GM21786 (cell line): ENCODE measurements around the gene CCR6.

Experiments used
- ATAC-seq: cut with Tn5 transposase; IDR thresholded peaks from one replicate; pipeline ENCODE4 v1.9.1; 2021; ENCODE audit not compliant: unreplicated experiment

CCR6 gene

GRCh38 chr6:167140589-167141474 is 17.9 kb downstream of the CCR6 start:
- no peak for ATAC-seq

GRCh38 chr6:167141667-167142432 is 19.0 kb downstream of the CCR6 start:
- peak; percentile 82 for ATAC-seq

- ATAC-seq = no peak
Observed at GRCh38 chr6:167142433-167142761, 19.5 kb downstream of the CCR6 start.

GRCh38 chr6:167143041-167143440 is 20.1 kb downstream of the CCR6 start:
- no peak for ATAC-seq

- no peak for ATAC-seq
Observed at GRCh38 chr6:167145461-167145860, 22.6 kb downstream of the CCR6 start.

GRCh38 chr6:167146135-167146534 is 23.2 kb downstream of the CCR6 start:
- ATAC-seq = no peak

- no peak for ATAC-seq
Observed at GRCh38 chr6:167146977-167147376, 24.1 kb downstream of the CCR6 start.

GRCh38 chr6:167148021-167148420 is 25.1 kb downstream of the CCR6 start:
- no peak for ATAC-seq

- ATAC-seq = no peak
Observed at GRCh38 chr6:167148997-167149396, 26.1 kb downstream of the CCR6 start.

- ATAC-seq = peak; percentile 65
Observed at GRCh38 chr6:167150941-167151549, 28.1 kb downstream of the CCR6 start.

GRCh38 chr6:167151648-167152047 is 28.8 kb downstream of the CCR6 start:
- no peak for ATAC-seq

GRCh38 chr6:167152862-167153261 is 30.0 kb downstream of the CCR6 start:
- ATAC-seq = peak; percentile 33

- peak; percentile 48 for ATAC-seq
Observed at GRCh38 chr6:167153521-167153959, 30.6 kb downstream of the CCR6 start.

- no peak for ATAC-seq
Observed at GRCh38 chr6:167154291-167154690, 31.4 kb downstream of the CCR6 start.

- ATAC-seq = no peak
Observed at GRCh38 chr6:167154895-167155294, 32.0 kb downstream of the CCR6 start.

- no peak for ATAC-seq
Observed at GRCh38 chr6:167157414-167157813, 34.5 kb downstream of the CCR6 start.

GRCh38 chr6:167157863-167158262 is 35.0 kb downstream of the CCR6 start, which contains the start of gene GPR31:
GPR31 (minus strand) TSS chr6:167157980; CDS start chr6:167157831, 149 bp downstream.
- ATAC-seq = no peak

- ATAC-seq = no peak
Observed at GRCh38 chr6:167161851-167162467, 39.1 kb downstream of the CCR6 start.

GRCh38 chr6:167162591-167162990 is 39.7 kb downstream of the CCR6 start:
- ATAC-seq = no peak

- ATAC-seq = no peak
Observed at GRCh38 chr6:167163476-167164011, 40.6 kb downstream of the CCR6 start.

GRCh38 chr6:167164261-167164660 is 41.4 kb downstream of the CCR6 start:
- no peak for ATAC-seq
